ES-I3 (cell line): Measurements from ENCODE around the gene PRELID3B.
"Not testable (repeated sequence)": the region's sequence is repeated elsewhere in the genome, so short reads cannot be mapped to it uniquely, and the experiment has no call there.

ENCODE experiments used
- H3K36me3 ChIP-seq: 2 replicates; pipeline ENCODE4 v1.6.1; 2013; ENCODE audit warnings: mild to moderate bottlenecking, low read length, control low read depth, moderate library complexity; ENCODE audit not compliant: insufficient read depth
- H3K4me1 ChIP-seq: 2 replicates; pipeline ENCODE4 v1.6.1; 2013; ENCODE audit warnings: mild to moderate bottlenecking, control low read depth, low read length; ENCODE audit not compliant: insufficient read depth
- H3K9ac ChIP-seq: 2 replicates; pipeline ENCODE4 v1.6.1; 2013; ENCODE audit warnings: low read depth, mild to moderate bottlenecking, low read length, moderate library complexity
- H3K9me3 ChIP-seq: 2 replicates; pipeline ENCODE4 v1.6.1; 2013; ENCODE audit warnings: mild to moderate bottlenecking, low read length, moderate library complexity; ENCODE audit not compliant: control insufficient read depth, insufficient read depth

PRELID3B gene

DNA sequence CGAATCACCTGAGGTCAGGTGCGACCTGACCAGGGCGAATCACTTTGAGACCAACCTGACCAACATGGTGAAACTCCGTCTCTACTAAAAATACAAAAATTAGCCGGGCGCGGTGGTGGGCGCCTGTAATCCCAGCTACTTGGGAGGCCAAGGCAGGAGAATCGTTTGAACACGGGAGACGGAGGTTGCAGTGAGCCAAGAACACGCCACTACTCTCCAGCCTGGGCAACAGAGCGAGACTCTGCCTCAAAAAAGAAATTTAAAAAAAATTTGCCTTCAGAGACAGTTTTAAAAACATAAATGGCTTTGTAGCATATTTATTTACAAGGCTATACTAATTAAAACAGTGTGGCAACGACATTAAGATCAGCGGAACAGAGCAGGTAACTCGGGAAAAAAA is 1.1 kb downstream of the PRELID3B start:
- peak overlapping the region; percentile 57; the same call in 1 of the 2 replicates for H3K9ac ChIP-seq
- not testable (repeated sequence) for H3K9me3 ChIP-seq, H3K36me3 ChIP-seq, H3K4me1 ChIP-seq

DNA sequence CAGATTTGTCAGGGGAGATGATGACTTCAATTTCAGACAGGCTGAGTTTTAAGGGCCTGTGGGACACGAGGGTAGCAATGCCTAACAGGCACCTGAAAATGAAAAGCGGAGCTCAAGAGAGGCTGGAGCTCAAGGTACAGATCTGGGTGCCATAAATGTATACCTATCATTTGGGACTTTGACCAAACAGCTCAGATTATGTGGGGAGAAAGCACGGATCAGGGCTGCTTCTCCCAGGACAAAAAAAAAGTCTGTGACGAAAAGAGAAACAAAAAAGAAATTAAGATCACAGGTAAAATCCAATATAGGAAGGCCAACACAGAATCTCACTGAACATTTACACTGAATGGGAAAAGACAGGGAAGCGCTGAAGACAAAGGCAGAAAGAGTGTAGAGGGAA is 1.9 kb downstream of the PRELID3B start:
- H3K9ac ChIP-seq, result no peak overlapping the region
- H3K4me1 ChIP-seq, result no peaks in the 10 kb centered on the region
- no peaks in the 10 kb centered on the region for H3K9me3 ChIP-seq
- no peaks in the 10 kb centered on the region; the same call in 1 of the 2 replicates for H3K36me3 ChIP-seq

DNA sequence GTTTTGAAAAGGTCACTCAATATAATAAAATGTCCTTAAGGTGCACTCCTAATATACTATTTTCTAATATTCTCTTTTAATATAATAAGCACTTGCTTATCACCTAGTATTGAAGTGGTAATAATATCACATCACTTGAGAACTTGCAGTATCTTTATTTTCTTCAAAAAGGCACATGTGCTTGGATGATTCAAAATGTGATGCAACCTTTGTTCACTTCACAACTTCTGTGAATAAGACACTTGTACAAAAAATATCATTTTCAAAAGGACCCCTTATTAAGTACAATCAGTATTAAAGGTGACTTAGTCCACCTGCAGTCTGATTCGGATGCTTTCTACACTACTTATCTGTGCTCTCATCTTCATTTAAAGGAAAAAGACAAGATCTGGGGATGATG is 3.4 kb downstream of the PRELID3B start:
- Histone ChIP-seq H3K9ac (no peak overlapping the region), H3K36me3 (no peaks in the 10 kb centered on the region; the same call in 1 of the 2 replicates), H3K4me1 (no peaks in the 10 kb centered on the region), H3K9me3 (no peaks in the 10 kb centered on the region)

DNA sequence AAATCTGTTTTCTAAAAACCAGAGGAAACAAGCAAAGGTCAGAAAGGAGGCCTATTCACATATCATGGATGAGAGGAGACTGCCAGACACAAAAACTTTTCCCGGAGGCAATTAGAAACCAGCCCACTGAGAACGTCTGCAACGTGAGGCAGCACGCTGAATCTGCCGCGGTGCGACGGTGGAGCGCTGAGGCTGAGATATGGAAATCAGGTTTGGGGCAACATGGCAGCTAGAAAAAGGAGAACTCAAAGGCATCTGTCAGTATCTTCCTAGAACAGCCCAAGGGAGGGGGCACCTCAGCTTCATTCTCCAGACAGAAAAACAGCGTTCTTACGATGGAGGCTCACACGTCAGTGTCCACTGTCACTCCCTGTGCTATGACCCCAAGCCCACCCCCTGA is 5.2 kb downstream of the PRELID3B start:
- Histone ChIP-seq H3K9me3 (no peaks in the 10 kb centered on the region), H3K4me1 (no peaks in the 10 kb centered on the region), H3K9ac (no peak overlapping the region), H3K36me3 (no peaks in the 10 kb centered on the region; the same call in 1 of the 2 replicates)

DNA sequence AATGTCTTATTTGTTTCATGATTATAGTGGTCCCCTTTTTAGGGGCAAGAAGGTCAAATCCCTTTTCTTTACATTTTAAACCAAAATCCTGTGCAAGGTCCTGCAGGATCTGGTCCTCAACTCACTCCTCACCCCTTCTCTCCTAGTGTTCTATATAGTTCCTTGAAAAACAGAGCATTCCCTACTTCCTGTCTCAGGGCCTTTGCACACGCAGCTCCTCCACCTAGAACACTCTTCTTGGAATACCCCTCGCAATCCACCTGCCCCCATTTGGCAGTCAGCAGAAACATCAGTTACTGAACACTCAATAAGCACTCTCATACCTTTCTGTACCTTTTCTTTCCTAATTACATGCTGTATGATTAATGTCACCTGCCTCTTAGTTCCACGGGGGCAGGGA is 7.2 kb downstream of the PRELID3B start:
- no peaks in the 10 kb centered on the region; the same call in 1 of the 2 replicates for H3K36me3 ChIP-seq
- no peaks in the 10 kb centered on the region for H3K9me3 ChIP-seq
- H3K4me1 ChIP-seq, result no peaks in the 10 kb centered on the region; the same call in 1 of the 2 replicates
- no peak overlapping the region for H3K9ac ChIP-seq

DNA sequence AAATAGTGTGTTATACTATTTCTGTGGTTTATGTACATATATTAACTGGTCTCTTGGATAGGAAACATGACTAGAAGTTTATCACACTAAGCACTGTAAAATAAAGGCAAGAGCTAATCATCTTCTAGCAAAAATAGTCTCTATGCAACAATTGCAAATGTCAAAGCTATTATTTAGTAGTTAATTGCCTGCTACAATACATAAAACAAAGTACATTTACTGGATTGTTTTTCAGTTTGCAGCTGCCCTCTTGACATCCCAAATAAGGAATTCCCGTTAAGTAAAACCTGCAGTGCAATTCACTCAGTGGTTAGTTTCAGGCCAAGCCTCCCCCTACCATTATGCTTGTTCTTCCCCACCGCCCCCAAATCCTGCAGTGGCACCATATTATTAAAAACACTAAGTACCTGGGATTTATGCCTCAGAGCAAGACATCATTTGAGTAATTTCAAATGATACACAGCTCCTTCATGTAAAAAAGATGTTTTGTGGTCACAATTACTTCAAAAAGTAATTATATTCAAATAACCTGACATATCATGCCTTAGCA is 8.9 kb downstream of the PRELID3B start:
- Histone ChIP-seq H3K9me3 (no peaks in the 10 kb centered on the region), H3K36me3 (peaks cover 6% of the 10 kb centered on the region), H3K4me1 (no peaks in the 10 kb centered on the region; the same call in 1 of the 2 replicates), H3K9ac (no peak overlapping the region)

DNA sequence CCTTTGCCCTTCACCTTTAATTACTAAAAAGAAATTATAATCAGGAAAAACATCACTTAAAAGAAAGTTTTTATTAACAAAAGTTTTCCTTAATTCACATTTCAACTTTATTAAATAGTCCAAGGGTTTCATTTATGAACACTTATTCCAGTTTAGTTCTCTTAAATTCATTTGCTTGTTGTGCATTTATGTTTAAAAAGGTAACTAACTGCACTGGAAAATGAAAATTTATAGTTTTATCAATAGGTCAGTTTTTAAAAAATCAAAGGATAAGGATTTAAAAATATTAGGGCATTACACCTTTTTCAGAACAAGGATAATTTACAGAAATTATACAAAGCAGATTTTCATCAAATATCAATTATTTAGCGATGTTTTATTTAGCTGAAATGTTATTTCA is 9.5 kb downstream of the PRELID3B start:
- H3K9ac ChIP-seq, result peak overlapping the region; percentile 77
- H3K4me1 ChIP-seq, result no peaks in the 10 kb centered on the region; the same call in 1 of the 2 replicates
- H3K36me3 ChIP-seq, result peaks cover 7% of the 10 kb centered on the region
- no peaks in the 10 kb centered on the region for H3K9me3 ChIP-seq

DNA sequence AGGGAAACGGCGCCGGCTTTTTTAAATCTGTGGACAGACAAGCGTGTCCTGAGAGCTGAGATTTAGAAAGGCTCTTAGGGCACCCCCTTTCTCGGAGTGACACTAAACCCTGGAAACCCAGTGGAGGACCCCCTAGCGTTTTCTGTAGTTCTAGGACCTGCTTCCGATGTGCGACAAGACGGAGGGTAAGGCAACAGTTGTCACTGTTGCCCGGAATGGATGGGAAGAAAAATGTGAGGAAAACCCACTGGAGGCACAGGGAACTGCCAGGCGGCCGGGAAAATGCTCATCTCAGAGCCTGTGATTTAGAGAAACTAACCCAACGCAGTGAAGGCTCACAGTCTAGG is 9.9 kb downstream of the PRELID3B start:
- Histone ChIP-seq H3K36me3 (peaks cover 7% of the 10 kb centered on the region), H3K9me3 (no peaks in the 10 kb centered on the region), H3K4me1 (no peaks in the 10 kb centered on the region; the same call in 1 of the 2 replicates), H3K9ac (peak overlapping the region; percentile 77)

DNA sequence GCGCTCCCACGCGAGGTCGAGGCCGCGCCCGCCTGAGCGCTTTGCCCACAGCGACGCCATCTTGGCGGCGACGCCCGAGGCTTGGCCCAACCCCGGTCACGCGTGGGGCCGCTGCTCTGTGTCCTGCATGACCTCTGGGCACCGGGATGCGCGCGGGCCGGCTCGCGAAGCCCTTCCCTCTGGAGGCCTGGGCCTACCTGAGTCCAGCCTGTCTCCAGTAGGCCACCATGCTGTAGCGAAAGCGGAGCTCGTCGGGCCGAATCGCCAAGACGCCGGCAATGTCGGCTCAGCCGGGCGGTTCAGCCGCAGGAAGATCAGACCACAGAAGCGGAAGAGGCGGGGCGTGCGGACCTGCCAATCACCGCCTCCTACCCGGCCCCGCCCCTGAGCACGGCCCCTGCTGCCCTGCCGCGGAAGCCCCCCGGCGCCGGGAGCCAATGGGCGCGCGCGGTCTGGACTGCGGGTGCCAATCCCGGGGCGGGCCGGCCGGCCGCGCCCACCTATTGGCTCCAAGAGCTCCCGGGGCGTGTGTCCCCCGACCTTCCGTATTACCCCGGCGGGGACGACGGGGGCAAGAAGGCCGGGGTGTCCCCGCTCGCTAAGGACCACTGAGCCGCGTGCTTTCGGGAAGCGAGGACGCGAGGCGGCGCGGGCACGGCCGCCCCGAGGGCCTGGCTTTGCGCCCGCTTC is 10.4 kb downstream of the PRELID3B start, which contains the start of gene ATP5F1E:
Gene ATP5F1E (minus strand): TSS at position 313 of the 690 bp plus-strand sequence. CDS start 84 bp downstream, at position 229.
- Histone ChIP-seq H3K4me1 (no peaks in the 10 kb centered on the region; the same call in 1 of the 2 replicates), H3K9me3 (no peaks in the 10 kb centered on the region), H3K9ac (peak within 1 kb of the TSS; percentile 77), H3K36me3 (peaks cover 7% of the 10 kb centered on the region)

DNA sequence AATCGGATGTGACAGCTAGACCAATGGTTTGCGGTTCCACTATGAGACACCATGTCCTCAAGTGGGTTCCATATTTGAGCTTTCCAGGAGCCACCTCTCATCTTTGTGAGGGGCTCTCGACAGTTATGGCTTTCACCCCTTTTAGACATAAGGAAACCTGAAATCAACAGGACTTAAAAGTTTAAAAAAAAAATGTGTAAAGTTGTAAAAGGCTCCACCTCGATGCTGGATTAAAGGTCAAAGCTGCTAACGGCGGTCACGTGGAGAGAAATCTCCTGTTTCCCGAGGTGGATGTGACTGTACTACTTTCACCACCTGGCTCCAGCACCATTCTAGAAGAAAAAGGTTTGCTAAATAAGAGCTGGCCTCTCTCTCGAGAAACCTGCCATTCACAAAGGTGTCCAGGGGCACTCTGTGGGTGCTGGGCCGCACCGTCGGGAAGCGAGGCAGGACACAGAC is 11.0 kb downstream of the PRELID3B start:
- peak overlapping the region; percentile 77 for H3K9ac ChIP-seq
- H3K4me1 ChIP-seq, result no peaks in the 10 kb centered on the region; the same call in 1 of the 2 replicates
- no peaks in the 10 kb centered on the region for H3K9me3 ChIP-seq
- peaks cover 7% of the 10 kb centered on the region for H3K36me3 ChIP-seq

DNA sequence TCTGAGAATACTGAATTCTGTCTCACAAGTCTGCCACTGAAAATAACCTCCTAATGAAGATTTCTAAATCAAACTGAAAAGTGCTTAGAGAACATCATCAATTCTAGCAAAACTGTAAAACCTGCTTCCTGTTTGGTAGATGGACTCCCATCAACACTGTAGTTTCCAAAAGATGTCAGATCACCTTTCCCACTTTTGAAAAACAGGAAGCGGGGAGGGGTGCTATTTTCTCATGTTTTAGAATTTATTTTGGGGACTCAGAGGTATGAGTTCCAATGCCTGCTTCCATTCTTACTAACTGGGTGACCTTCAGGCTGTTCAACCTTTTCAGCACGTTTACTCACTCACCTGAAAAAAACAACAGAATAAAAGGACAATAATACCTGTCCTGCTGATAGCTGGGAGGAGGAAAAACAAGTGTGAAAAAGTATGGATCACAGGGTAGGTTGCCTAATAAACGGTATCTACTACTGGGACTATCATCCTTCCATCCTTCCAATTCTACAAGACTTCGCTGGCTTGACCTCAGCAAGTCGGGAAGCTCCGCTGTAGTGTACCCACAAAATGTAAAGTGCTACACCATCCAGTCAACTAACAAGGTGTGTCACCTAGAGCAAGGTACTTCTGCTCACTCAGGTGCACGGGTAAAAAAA is 11.5 kb downstream of the PRELID3B start:
- no peaks in the 10 kb centered on the region for H3K9me3 ChIP-seq
- no peaks in the 10 kb centered on the region; the same call in 1 of the 2 replicates for H3K4me1 ChIP-seq
- peaks cover 7% of the 10 kb centered on the region for H3K36me3 ChIP-seq
- peak overlapping the region; percentile 77 for H3K9ac ChIP-seq

DNA sequence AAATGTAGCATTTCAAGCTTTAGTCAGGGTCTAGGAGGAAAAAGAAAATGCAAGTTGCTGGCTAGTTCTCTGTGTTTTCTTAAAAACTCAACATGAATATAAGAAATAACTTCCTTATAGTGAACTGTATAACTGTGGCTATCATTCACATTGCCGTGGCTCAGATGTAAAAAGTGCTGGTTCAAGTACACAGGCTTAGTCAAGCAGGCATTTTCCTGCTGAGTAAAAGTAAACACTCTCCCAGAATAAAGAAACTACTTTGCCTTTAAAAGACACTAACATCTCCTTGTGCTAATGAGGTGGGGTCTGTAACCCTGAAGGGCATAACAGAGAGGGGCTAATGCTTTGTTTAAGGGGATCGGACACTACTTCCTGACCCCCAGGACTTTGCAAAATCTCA is 13.8 kb downstream of the PRELID3B start:
- no peaks in the 10 kb centered on the region; the same call in 1 of the 2 replicates for H3K4me1 ChIP-seq
- H3K9ac ChIP-seq, result no peak overlapping the region
- peaks cover 7% of the 10 kb centered on the region for H3K36me3 ChIP-seq
- no peaks in the 10 kb centered on the region for H3K9me3 ChIP-seq

DNA sequence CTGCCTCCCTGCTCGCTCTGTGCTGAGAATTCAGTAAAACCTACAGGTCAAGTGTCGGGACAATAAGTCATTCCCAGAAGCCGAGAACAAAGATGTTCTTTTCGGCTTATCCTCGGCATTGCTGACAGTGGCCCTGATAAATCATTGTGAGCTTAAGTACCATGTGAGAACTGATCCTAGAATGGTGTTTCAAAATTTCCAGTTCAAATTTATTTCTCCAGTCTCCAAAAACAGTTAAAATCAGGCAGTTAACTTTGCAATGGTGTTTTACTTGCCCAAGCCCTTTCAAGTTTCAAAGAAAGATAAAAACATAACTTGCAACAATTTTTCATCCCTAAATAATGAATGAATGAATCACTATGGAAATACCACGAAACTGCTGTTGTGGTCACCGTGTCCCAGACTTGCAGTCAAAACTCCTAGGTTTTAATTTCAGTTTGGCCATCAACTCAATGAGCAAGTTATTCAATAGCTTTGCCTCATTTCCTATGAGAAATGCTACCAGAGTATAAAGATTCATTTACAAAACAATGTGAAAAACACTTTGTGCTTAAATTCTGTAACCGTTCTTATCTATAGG is 14.8 kb downstream of the PRELID3B start:
- Histone ChIP-seq H3K9ac (no peak overlapping the region), H3K36me3 (peaks cover 7% of the 10 kb centered on the region)

DNA sequence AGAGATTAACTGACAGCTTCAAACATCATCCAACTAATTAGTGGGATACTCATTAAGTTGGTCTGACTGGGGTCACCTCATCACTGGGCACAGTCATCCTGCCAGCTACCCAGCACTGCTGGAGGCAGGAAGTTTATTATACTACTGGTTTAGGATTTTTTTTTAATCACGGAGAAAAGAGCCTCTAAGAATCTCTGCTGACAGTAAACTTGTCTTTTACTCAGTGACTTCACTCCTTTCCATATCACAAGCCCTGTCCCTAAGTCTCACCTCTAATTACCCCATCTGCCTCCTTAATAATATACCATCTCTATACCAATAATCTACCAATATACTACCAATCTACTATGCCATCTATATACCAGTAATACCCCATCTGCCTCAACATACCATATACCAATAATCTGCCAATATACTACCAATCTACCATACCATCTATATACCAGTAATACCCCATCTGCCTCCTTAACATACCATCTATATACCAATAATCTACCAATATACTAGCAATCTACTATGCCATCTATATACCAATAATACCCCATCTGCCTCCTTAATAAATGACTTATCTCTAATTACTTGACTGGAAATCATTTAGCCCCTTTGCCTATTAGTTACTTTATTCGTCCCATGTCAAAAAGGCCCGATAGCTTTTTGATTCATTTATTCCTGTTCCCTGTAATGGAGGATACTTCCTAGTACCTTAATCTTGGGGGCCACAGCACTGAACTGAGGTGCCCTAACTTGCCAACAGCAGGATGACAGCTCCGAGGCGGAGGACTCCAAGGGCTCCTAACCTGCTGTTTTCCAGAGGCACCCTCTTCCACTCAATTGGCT is 15.5 kb downstream of the PRELID3B start:
- Histone ChIP-seq H3K36me3 (peaks cover 7% of the 10 kb centered on the region), H3K4me1 (no peaks in the 10 kb centered on the region; the same call in 1 of the 2 replicates), H3K9me3 (no peaks in the 10 kb centered on the region), H3K9ac (no peak overlapping the region)

More for the DNA sequence above, 14.8 kb downstream of the PRELID3B start:
- Histone ChIP-seq H3K4me1 (no peaks in the 10 kb centered on the region; the same call in 1 of the 2 replicates), H3K9me3 (no peaks in the 10 kb centered on the region)
